Mucosa of descending colon (tissue), 3 donors: ENCODE data around the gene PLA2G4B. TPM values are rescaled to one million over a fixed set of nuclear protein-coding genes. Genes with fewer than 3 reads are reported as not detected.

ENCODE experiments used
- ATAC-seq: fragments of 200-7000 bp; cut with Tn5 transposase; one replicate; pipeline ENCODE4 v1.9.1; 2020; ENCODE audit warnings: mild to moderate bottlenecking, moderate library complexity
- DNase-seq, 3 donors: peaks; one replicate each; pipeline ENCODE4 v3.0.0-alpha.2; 2020
- H3K36me3 ChIP-seq: fragments of 200-600 bp; one replicate; pipeline ENCODE4 v1.8.0; 2021; ENCODE audit warnings: low read depth, mild to moderate bottlenecking
- H3K4me1 ChIP-seq: fragments of 200-600 bp; one replicate; pipeline ENCODE4 v1.8.0; 2021; ENCODE audit warnings: low read depth, mild to moderate bottlenecking
- H3K4me3 ChIP-seq: fragments of 200-600 bp; one replicate; pipeline ENCODE4 v1.8.0; 2021; ENCODE audit warnings: mild to moderate bottlenecking
- H3K9me3 ChIP-seq: fragments of 200-600 bp; one replicate; pipeline ENCODE4 v1.8.0; 2021; ENCODE audit warnings: mild to moderate bottlenecking
- CTCF ChIP-seq: fragments of 200-600 bp; IDR thresholded peaks from one replicate; pipeline ENCODE4 v1.8.0; 2022; ENCODE audit warnings: antibody characterized with exemption, mild to moderate bottlenecking
- intact Hi-C, 2 donors: fragments of 100-400 bp; cut with DNase I in 1 of 2; cut with micrococcal nuclease in 1 of 2; formaldehyde crosslinking; loops; one replicate each; pipeline versions ENCODE4 v1.11.0 to v1.11.1; 2022; cut with DNase I, micrococcal nuclease
- total RNA-seq, 3 donors: library from RNA; stranded (reverse); fragmentation: NEBNext Ultra II Directional in 2 of 3; extraction: Animal tissue kit (Norgen Biotek cat#: 25700) in 2 of 3; gene quantifications; one replicate each; pipeline versions ENCODE4 v1.2.1 to v1.2.4, GENCODE V29; 2021 to 2023
- donor health status: DM: no; HTN: no; CAD: no; lungs with moderate emphysema.
- donor health status: DM: no; HTN: no; CAD: no.
- donor health status: DM: no; HTN: yes; CAD: no.

The PLA2G4B gene
- total RNA-seq, 3 donors from 2014 or later = 5.2 to 9.7 (median 6.4) TPM

- Histone ChIP-seq H3K36me3 (no peaks in the 10 kb centered on the region), H3K4me3 (no peak overlapping the region), H3K9me3 (no peaks in the 10 kb centered on the region), H3K4me1 (peaks cover 8% of the 10 kb centered on the region)
- no peak for TF ChIP-seq CTCF
- no peak for DNase-seq
- intact Hi-C loops = no loop called here
- ATAC-seq = peak; percentile 10
Measured at GRCh38 chr15:41791547-41791937, 47.1 kb upstream of the PLA2G4B start.

GRCh38 chr15:41792000-41792637, 46.5 kb upstream of the PLA2G4B start:
- peaks cover 8% of the 10 kb centered on the region for H3K4me1 ChIP-seq
- no peak overlapping the region for H3K4me3 ChIP-seq
- no peak for DNase-seq
- no peak for ATAC-seq
- no peaks in the 10 kb centered on the region for H3K36me3 ChIP-seq
- intact Hi-C loops = no loop called here
- TF ChIP-seq CTCF = no peak
- no peaks in the 10 kb centered on the region for H3K9me3 ChIP-seq

- TF ChIP-seq CTCF = no peak
- H3K4me1 ChIP-seq = peaks cover 8% of the 10 kb centered on the region
- DNase-seq (no peak), ATAC-seq (no peak)
- no peaks in the 10 kb centered on the region for H3K9me3 ChIP-seq
- no peak overlapping the region for H3K4me3 ChIP-seq
- H3K36me3 ChIP-seq = no peaks in the 10 kb centered on the region
- intact Hi-C loops = no loop called here
Measured at GRCh38 chr15:41794081-41794480, 44.6 kb upstream of the PLA2G4B start.

- DNase-seq = no peak
Measured at GRCh38 chr15:41795996-41796856, 42.4 kb upstream of the PLA2G4B start.

More at GRCh38 chr15:41795996-41796856, 42.4 kb upstream of the PLA2G4B start:
- H3K9me3 ChIP-seq = no peaks in the 10 kb centered on the region
- intact Hi-C loops = no loop called here
- no peaks in the 10 kb centered on the region for H3K36me3 ChIP-seq
- H3K4me1 ChIP-seq = peaks cover 3% of the 10 kb centered on the region
- H3K4me3 ChIP-seq = no peak overlapping the region
- no peak for ATAC-seq
- TF ChIP-seq CTCF = no peak
